GM23338 (cell line): ENCODE results near the gene CES4A.

Experiments used
- CREB1 ChIP-seq: fragments of 250-450 bp; sonication (Bioruptor Pico); IDR thresholded peaks from 2 replicates; pipeline ENCODE4 v1.5.0; 2020; ENCODE audit warnings: low read depth, mild to moderate bottlenecking, moderate library complexity
- CTCF ChIP-seq, 2 experiments: fragments of 200-600 bp in 1 of 2; sonication (generic) in 1 of 2; conservative IDR thresholded peaks; 2 replicates each; pipeline versions ENCODE4 v1.5.1 to v1.6.1; 2016 to 2017; ENCODE audit warnings: antibody characterized with exemption in 2 of 2, low read depth in 2 of 2, mild to moderate bottlenecking in 2 of 2, moderate library complexity in 1 of 2
- EZH2 ChIP-seq: fragments of 200-600 bp; sonication (generic); IDR thresholded peaks from one replicate; pipeline ENCODE4 v1.8.0; 2017; ENCODE audit warnings: antibody characterized with exemption, mild to moderate bottlenecking, low read depth; ENCODE audit not compliant: unreplicated experiment
- EZH2phosphoT487 ChIP-seq: fragments of 200-600 bp; sonication (generic); IDR thresholded peaks from one replicate; pipeline ENCODE4 v1.8.1; 2018; ENCODE audit warnings: antibody characterized with exemption; ENCODE audit not compliant: unreplicated experiment
- JUNB ChIP-seq: IDR thresholded peaks from one replicate; pipeline ENCODE4 v1.6.1; 2016; ENCODE audit warnings: antibody characterized with exemption; ENCODE audit not compliant: unreplicated experiment
- NANOG ChIP-seq: IDR thresholded peaks from 2 replicates; pipeline ENCODE4 v1.6.1; 2016; ENCODE audit warnings: antibody characterized with exemption, borderline replicate concordance
- POLR2AphosphoS5 ChIP-seq: IDR thresholded peaks from 2 replicates; pipeline ENCODE4 v1.6.1; 2016; ENCODE audit warnings: antibody characterized with exemption, low read depth
- REST ChIP-seq: IDR thresholded peaks from one replicate; pipeline ENCODE4 v1.6.1; 2018; ENCODE audit warnings: antibody characterized with exemption; ENCODE audit not compliant: unreplicated experiment
- STAT1 ChIP-seq: IDR thresholded peaks from one replicate; pipeline ENCODE4 v1.6.1; 2016; ENCODE audit warnings: antibody characterized with exemption; ENCODE audit not compliant: unreplicated experiment
- ZNF331 ChIP-seq: fragments of 250-450 bp; sonication (Bioruptor Pico); IDR thresholded peaks from 2 replicates; pipeline ENCODE4 v1.5.0; 2020; ENCODE audit warnings: low read depth, mild to moderate bottlenecking, moderate library complexity
- ZNF462 ChIP-seq: fragments of 250-450 bp; sonication (Bioruptor Pico); IDR thresholded peaks from 2 replicates; pipeline ENCODE4 v1.5.0; 2020; ENCODE audit warnings: mild to moderate bottlenecking, moderate library complexity
- TF ChIP-seq, protein P1 (sequence below): IDR thresholded peaks from 2 replicates; pipeline ENCODE4 v1.6.1; 2016; ENCODE audit warnings: antibody characterized with exemption

GRCh38 chr16:67016143-67016542 lies 27.8 kb downstream of the CES4A start:
- TF ChIP-seq POLR2AphosphoS5 (no peak), REST (no peak), CTCF (conservative IDR thresholded peaks at IDR 0.05; ENCODE audit: low read depth in 2 of 2) (no peak), EZH2 (no peak), EZH2phosphoT487 (no peak), ZNF331 (CRISPR knock-in tag) (no peak), NANOG (no peak), STAT1 (no peak), ZNF462 (no peak), CREB1 (CRISPR knock-in tag) (no peak), JUNB (no peak)
- TF ChIP-seq, protein P1, sequence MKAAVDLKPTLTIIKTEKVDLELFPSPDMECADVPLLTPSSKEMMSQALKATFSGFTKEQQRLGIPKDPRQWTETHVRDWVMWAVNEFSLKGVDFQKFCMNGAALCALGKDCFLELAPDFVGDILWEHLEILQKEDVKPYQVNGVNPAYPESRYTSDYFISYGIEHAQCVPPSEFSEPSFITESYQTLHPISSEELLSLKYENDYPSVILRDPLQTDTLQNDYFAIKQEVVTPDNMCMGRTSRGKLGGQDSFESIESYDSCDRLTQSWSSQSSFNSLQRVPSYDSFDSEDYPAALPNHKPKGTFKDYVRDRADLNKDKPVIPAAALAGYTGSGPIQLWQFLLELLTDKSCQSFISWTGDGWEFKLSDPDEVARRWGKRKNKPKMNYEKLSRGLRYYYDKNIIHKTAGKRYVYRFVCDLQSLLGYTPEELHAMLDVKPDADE = no peak
